ENCODE results near the gene TEAD1.

The TEAD1 gene

GRCh38 chr11:12900496-12900895, 226.3 kb downstream of the TEAD1 start:
- in situ Hi-C loops (cut with HindIII; ENCODE audit: low sequenced_read_pairs) = no loop called here
- no peak overlapping the region for H3K4me3 ChIP-seq (ENCODE audit: low read depth, low read length)
- peak; percentile 88 for DNase-seq (ENCODE audit: low read depth, low spot score)
- no peak for TF ChIP-seq CTCF (IDR thresholded peaks at IDR 0.05; ENCODE audit: low read depth, low read length)

- no peak overlapping the region for H3K4me3 ChIP-seq (ENCODE audit: low read depth, low read length)
- in situ Hi-C loops (cut with HindIII; ENCODE audit: low sequenced_read_pairs) = no loop called here
- TF ChIP-seq CTCF (IDR thresholded peaks at IDR 0.05; ENCODE audit: low read depth, low read length) = no peak
- no peak for DNase-seq (ENCODE audit: low read depth, low spot score)
These were observed 227.1 kb downstream of the TEAD1 start for GRCh38 chr11:12901272-12901671.

GRCh38 chr11:12901874-12902481, 227.8 kb downstream of the TEAD1 start:
- H3K4me3 ChIP-seq (ENCODE audit: low read depth, low read length) = no peak overlapping the region
- no peak for TF ChIP-seq CTCF (IDR thresholded peaks at IDR 0.05; ENCODE audit: low read depth, low read length)
- DNase-seq (ENCODE audit: low read depth, low spot score) = no peak
- in situ Hi-C loops (cut with HindIII; ENCODE audit: low sequenced_read_pairs) = no loop called here

GRCh38 chr11:12902791-12903486, 228.7 kb downstream of the TEAD1 start:
- H3K4me3 ChIP-seq (ENCODE audit: low read depth, low read length) = no peak overlapping the region
- DNase-seq (ENCODE audit: low read depth, low spot score) = no peak
- in situ Hi-C loops (cut with HindIII; ENCODE audit: low sequenced_read_pairs) = no loop called here
- TF ChIP-seq CTCF (IDR thresholded peaks at IDR 0.05; ENCODE audit: low read depth, low read length) = no peak

GRCh38 chr11:12905435-12905834, 231.2 kb downstream of the TEAD1 start:
- no peak overlapping the region for H3K4me3 ChIP-seq (ENCODE audit: low read depth, low read length)
- TF ChIP-seq CTCF (IDR thresholded peaks at IDR 0.05; ENCODE audit: low read depth, low read length) = no peak
- in situ Hi-C loops (cut with HindIII; ENCODE audit: low sequenced_read_pairs) = no loop called here
- no peak for DNase-seq (ENCODE audit: low read depth, low spot score)

GRCh38 chr11:12906501-12906900, 232.3 kb downstream of the TEAD1 start:
- in situ Hi-C loops (cut with HindIII; ENCODE audit: low sequenced_read_pairs) = no loop called here
- TF ChIP-seq CTCF (IDR thresholded peaks at IDR 0.05; ENCODE audit: low read depth, low read length) = no peak
- no peak overlapping the region for H3K4me3 ChIP-seq (ENCODE audit: low read depth, low read length)
- DNase-seq (ENCODE audit: low read depth, low spot score) = no peak
